ENCODE measurements around the gene PLEKHD1. TPM values are rescaled to one million over a fixed set of nuclear protein-coding genes. Genes with fewer than 3 reads are reported as not detected.

The PLEKHD1 gene
- total RNA-seq, 1 donor from 2014 or later: not detected

GRCh38 chr14:69506241-69506595, 21.7 kb downstream of the PLEKHD1 start:
- no peaks in the 10 kb centered on the region for H3K36me3 ChIP-seq
- no peak overlapping the region for H2AFZ ChIP-seq (replicated peaks)
- no peaks in the 10 kb centered on the region for H3F3A ChIP-seq (ENCODE audit: low read depth)
- H3K4me2 ChIP-seq: no peak overlapping the region
- peaks cover 7% of the 10 kb centered on the region for H3K27me3 Mint-ChIP-seq (ENCODE audit: insufficient read depth, low read depth)
- no peak for TF ChIP-seq EZH2 (IDR thresholded peaks at IDR 0.05)
- TF ChIP-seq CTCF (IDR thresholded peaks at IDR 0.05): no peak
- H4K20me1 ChIP-seq (ENCODE audit: low read depth): no peaks in the 10 kb centered on the region
- no peak overlapping the region for H3K27ac Mint-ChIP-seq
- no peak overlapping the region for H3K9ac ChIP-seq
- H3K4me3 Mint-ChIP-seq: no peak overlapping the region
- no peak overlapping the region for H3K27ac ChIP-seq
- H3K79me2 ChIP-seq (ENCODE audit: low read depth): no peaks in the 10 kb centered on the region
- peaks cover 3% of the 10 kb centered on the region for H3K4me1 Mint-ChIP-seq
- no peaks in the 10 kb centered on the region for H3K36me3 Mint-ChIP-seq
- no peaks in the 10 kb centered on the region for H3K9me3 ChIP-seq (ENCODE audit: low read depth)
- peaks cover 9% of the 10 kb centered on the region for H3K27me3 ChIP-seq
- H3K4me3 ChIP-seq: no peak overlapping the region
- peaks cover 2% of the 10 kb centered on the region for H3K9me3 Mint-ChIP-seq
- H3K4me1 ChIP-seq: no peaks in the 10 kb centered on the region
- no peak for DNase-seq (ENCODE audit: low spot score)

- Mint-ChIP-seq H3K9me3 (peaks cover 5% of the 10 kb centered on the region), H3K4me3 (no peak overlapping the region), H3K4me1 (peaks cover 15% of the 10 kb centered on the region), H3K27me3 (ENCODE audit: insufficient read depth, low read depth) (peaks cover 3% of the 10 kb centered on the region), H3K27ac (peak overlapping the region; percentile 62), H3K36me3 (no peaks in the 10 kb centered on the region)
- Histone ChIP-seq H3K79me2 (ENCODE audit: low read depth) (no peaks in the 10 kb centered on the region), H3K36me3 (no peaks in the 10 kb centered on the region), H3K27ac (no peak overlapping the region), H3K9me3 (ENCODE audit: low read depth) (no peaks in the 10 kb centered on the region), H2AFZ (replicated peaks) (no peak overlapping the region), H3K9ac (no peak overlapping the region), H3K4me3 (no peak overlapping the region), H4K20me1 (ENCODE audit: low read depth) (no peaks in the 10 kb centered on the region), H3F3A (ENCODE audit: low read depth) (peaks cover 15% of the 10 kb centered on the region), H3K4me1 (peaks cover 17% of the 10 kb centered on the region), H3K4me2 (peak overlapping the region; percentile 21), H3K27me3 (no peaks in the 10 kb centered on the region)
- peak; percentile 16 for DNase-seq (ENCODE audit: low spot score)
- TF ChIP-seq CTCF (IDR thresholded peaks at IDR 0.05): no peak
- TF ChIP-seq EZH2 (IDR thresholded peaks at IDR 0.05): no peak
- TF ChIP-seq EZH2phosphoT487 (IDR thresholded peaks at IDR 0.05): no peak
Measured at GRCh38 chr14:69518289-69519101, 34.0 kb downstream of the PLEKHD1 start.

GRCh38 chr14:69519204-69520100, 34.9 kb downstream of the PLEKHD1 start:
- H3K9me3 Mint-ChIP-seq: peaks cover 5% of the 10 kb centered on the region
- Histone ChIP-seq H3K4me2 (peak overlapping the region; percentile 21), H3K36me3 (no peaks in the 10 kb centered on the region), H3K27ac (no peak overlapping the region), H3F3A (ENCODE audit: low read depth) (peaks cover 15% of the 10 kb centered on the region), H3K4me1 (peaks cover 17% of the 10 kb centered on the region), H4K20me1 (ENCODE audit: low read depth) (no peaks in the 10 kb centered on the region), H3K27me3 (no peaks in the 10 kb centered on the region), H3K9ac (no peak overlapping the region), H2AFZ (replicated peaks) (no peak overlapping the region), H3K4me3 (no peak overlapping the region), H3K9me3 (ENCODE audit: low read depth) (no peaks in the 10 kb centered on the region), H3K79me2 (ENCODE audit: low read depth) (no peaks in the 10 kb centered on the region)
- H3K27ac Mint-ChIP-seq: peak overlapping the region; percentile 61
- no peaks in the 10 kb centered on the region for H3K36me3 Mint-ChIP-seq
- DNase-seq (ENCODE audit: low spot score): no peak
- H3K4me1 Mint-ChIP-seq: peaks cover 15% of the 10 kb centered on the region
- TF ChIP-seq EZH2 (IDR thresholded peaks at IDR 0.05): no peak
- no peak for TF ChIP-seq EZH2phosphoT487 (IDR thresholded peaks at IDR 0.05)
- TF ChIP-seq CTCF (IDR thresholded peaks at IDR 0.05): no peak
- no peak overlapping the region for H3K4me3 Mint-ChIP-seq
- H3K27me3 Mint-ChIP-seq (ENCODE audit: insufficient read depth, low read depth): peaks cover 6% of the 10 kb centered on the region

All from neural progenitor cell (in vitro differentiated cells).